ENCODE results near the gene INTS4. TPM values are rescaled to one million over a fixed set of nuclear protein-coding genes. Genes with fewer than 3 reads are reported as not detected.

The INTS4 gene
- polyA plus RNA-seq, 3 donors: 23.5 to 41.7 (median 29.0) TPM

- H3K9me3 Mint-ChIP-seq: peaks cover 0 to 2% (median 0%) of the 10 kb centered on the region in 7 donors
- H3K27ac ChIP-seq (ENCODE audit: low read depth in 1 of 2, low read length in 2 of 2): no peak overlapping the region
- no CpG with 5 or more reads among the region's 2 CpGs for WGBS (ENCODE audit: insufficient coverage)
- H3K4me1 Mint-ChIP-seq: no peaks in the 10 kb centered on the region
- no peak for DNase-seq
- H3K27me3 Mint-ChIP-seq (ENCODE audit: low read depth in 3 of 3): no peaks in the 10 kb centered on the region
- H3K4me3 Mint-ChIP-seq: no peak overlapping the region
- H3K79me2 ChIP-seq (ENCODE audit: insufficient read depth, low read length): peaks cover 27% of the 10 kb centered on the region
- no peaks in the 10 kb centered on the region for H3K9me3 ChIP-seq (replicated peaks in 1 of 2; ENCODE audit: control insufficient read depth in 1 of 2, insufficient read depth in 1 of 2, low read length in 2 of 2)
- intact Hi-C loops (cut with micrococcal nuclease): no loop called here
- H3K4me1 ChIP-seq (ENCODE audit: control insufficient read depth in 1 of 2, insufficient read depth in 2 of 2, low read length in 2 of 2): no peaks in the 10 kb centered on the region
- no peak overlapping the region for H3K27ac Mint-ChIP-seq
- no peak for TF ChIP-seq CTCF (IDR thresholded peaks at IDR 0.05)
- H3K27me3 ChIP-seq (ENCODE audit: control insufficient read depth in 2 of 2, insufficient read depth in 2 of 2, low read length in 2 of 2): no peaks in the 10 kb centered on the region
- no peak overlapping the region for H2AFZ ChIP-seq (ENCODE audit: insufficient read depth, low read depth, low read length, poor library complexity, severe bottlenecking)
- peaks cover 6% of the 10 kb centered on the region for H4K20me1 ChIP-seq (ENCODE audit: insufficient read depth, low read length)
- peaks cover 74 to 82% of the 10 kb centered on the region in 2 donors for H3K36me3 Mint-ChIP-seq
- H3K4me2 ChIP-seq (replicated peaks; ENCODE audit: extremely low read depth, low read length, poor library complexity, severe bottlenecking): no peak overlapping the region
- no peak overlapping the region for H3K9ac ChIP-seq (ENCODE audit: insufficient read depth, low read length, poor library complexity, severe bottlenecking)
- H3K36me3 ChIP-seq (replicated peaks in 1 of 2; ENCODE audit: control insufficient read depth in 1 of 2, insufficient read depth in 2 of 2, low read length in 2 of 2): peaks cover 53 to 86% of the 10 kb centered on the region in 2 donors
- no peak overlapping the region for H3K4me3 ChIP-seq (replicated peaks in 1 of 3; ENCODE audit: low read depth in 2 of 3, low read length in 3 of 3)
Measured at GRCh38 chr11:77981346-77981947, 13.0 kb downstream of the INTS4 start.

- no peaks in the 10 kb centered on the region for H3K4me1 ChIP-seq (ENCODE audit: control insufficient read depth in 1 of 2, insufficient read depth in 2 of 2, low read length in 2 of 2)
- no peaks in the 10 kb centered on the region for H3K27me3 ChIP-seq (ENCODE audit: control insufficient read depth in 2 of 2, insufficient read depth in 2 of 2, low read length in 2 of 2)
- Mint-ChIP-seq H3K9me3 (peaks cover 0 to 1% (median 0%) of the 10 kb centered on the region in 7 donors), H3K4me1 (no peaks in the 10 kb centered on the region), H3K27me3 (ENCODE audit: low read depth in 3 of 3) (peaks cover 0 to 3% (median 3%) of the 10 kb centered on the region in 3 donors), H3K4me3 (no peak overlapping the region), H3K27ac (no peak overlapping the region), H3K36me3 (peaks cover 45 to 49% of the 10 kb centered on the region in 2 donors)
- no peak for TF ChIP-seq CTCF (IDR thresholded peaks at IDR 0.05)
- no peaks in the 10 kb centered on the region for H3K9me3 ChIP-seq (replicated peaks in 1 of 2; ENCODE audit: control insufficient read depth in 1 of 2, insufficient read depth in 1 of 2, low read length in 2 of 2)
- intact Hi-C loops (cut with micrococcal nuclease): no loop called here
- H3K4me3 ChIP-seq (replicated peaks in 1 of 3; ENCODE audit: low read depth in 2 of 3, low read length in 3 of 3): no peak overlapping the region
- no peaks in the 10 kb centered on the region for H4K20me1 ChIP-seq (ENCODE audit: insufficient read depth, low read length)
- no peak overlapping the region for H2AFZ ChIP-seq (ENCODE audit: insufficient read depth, low read depth, low read length, poor library complexity, severe bottlenecking)
- DNase-seq: no peak
- no peaks in the 10 kb centered on the region for H3K79me2 ChIP-seq (ENCODE audit: insufficient read depth, low read length)
- WGBS (ENCODE audit: insufficient coverage): no CpG with 5 or more reads among the region's 2 CpGs
- H3K27ac ChIP-seq (ENCODE audit: low read depth in 1 of 2, low read length in 2 of 2): no peak overlapping the region
- H3K36me3 ChIP-seq (replicated peaks in 1 of 2; ENCODE audit: control insufficient read depth in 1 of 2, insufficient read depth in 2 of 2, low read length in 2 of 2): peaks cover 13 to 41% of the 10 kb centered on the region in 2 donors
- H3K4me2 ChIP-seq (replicated peaks; ENCODE audit: extremely low read depth, low read length, poor library complexity, severe bottlenecking): no peak overlapping the region
- H3K9ac ChIP-seq (ENCODE audit: insufficient read depth, low read length, poor library complexity, severe bottlenecking): no peak overlapping the region
Measured at GRCh38 chr11:77968337-77968736, 26.1 kb downstream of the INTS4 start.

All from CD14-positive monocyte (primary cell).